Stimulated activated CD8-positive, alpha-beta memory T cell treated with anti-CD3 and anti-CD28 coated beads, Interleukin-12 subunit alpha, Interleukin-12 subunit beta, amount 100 ng/mL, for 24 hours (primary cell): ENCODE data around the gene MEF2C.

Source experiments
- DNase-seq: peaks from one replicate; pipeline ENCODE4 v3.0.0-alpha.2; 2020; ENCODE audit errors: extremely low read depth

Gene MEF2C

GRCh38 chr5:88675168-88675707 lies 207.7 kb downstream of the MEF2C start:
- no peak for DNase-seq

DNA sequence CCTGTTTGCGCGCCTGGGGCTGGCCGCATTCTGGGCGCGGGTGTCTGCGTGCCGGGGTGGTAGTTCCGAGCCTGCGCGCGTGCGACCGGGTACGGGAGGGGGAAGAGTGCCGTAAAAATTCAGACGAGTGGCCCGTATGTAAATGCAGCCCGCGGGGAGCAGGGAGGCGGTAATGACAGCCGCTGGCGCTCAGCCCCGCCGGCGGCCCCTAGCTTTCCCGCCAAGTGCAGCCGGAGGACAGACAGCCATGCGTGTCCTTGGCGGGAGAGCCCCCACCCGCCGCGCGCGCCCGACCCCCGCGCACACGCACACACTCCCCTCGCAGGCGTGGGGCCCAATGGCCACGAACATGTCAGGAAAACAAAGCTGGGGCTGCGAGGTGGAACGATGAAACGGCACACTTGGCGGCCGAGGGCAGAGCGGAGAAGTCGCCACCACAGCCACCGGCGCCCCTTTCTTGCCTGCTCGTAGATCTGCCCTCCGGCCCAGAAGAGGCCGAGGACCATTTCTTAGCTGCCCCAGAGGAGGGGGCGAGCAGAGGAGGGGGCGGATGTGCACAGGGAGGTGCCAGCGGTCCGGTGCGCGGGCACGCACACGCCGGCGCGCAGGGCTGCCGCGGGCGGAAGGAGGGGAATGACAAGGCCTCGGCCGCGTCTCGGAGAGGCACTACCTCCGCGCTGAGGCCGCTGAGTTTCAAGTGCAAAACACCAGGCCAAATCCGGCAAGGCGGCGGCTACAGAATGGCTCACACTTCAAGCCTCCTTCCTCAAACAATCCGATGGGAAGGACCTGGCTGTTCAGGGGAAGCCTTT lies 208.4 kb downstream of the MEF2C start:
- DNase-seq: no peak

DNA sequence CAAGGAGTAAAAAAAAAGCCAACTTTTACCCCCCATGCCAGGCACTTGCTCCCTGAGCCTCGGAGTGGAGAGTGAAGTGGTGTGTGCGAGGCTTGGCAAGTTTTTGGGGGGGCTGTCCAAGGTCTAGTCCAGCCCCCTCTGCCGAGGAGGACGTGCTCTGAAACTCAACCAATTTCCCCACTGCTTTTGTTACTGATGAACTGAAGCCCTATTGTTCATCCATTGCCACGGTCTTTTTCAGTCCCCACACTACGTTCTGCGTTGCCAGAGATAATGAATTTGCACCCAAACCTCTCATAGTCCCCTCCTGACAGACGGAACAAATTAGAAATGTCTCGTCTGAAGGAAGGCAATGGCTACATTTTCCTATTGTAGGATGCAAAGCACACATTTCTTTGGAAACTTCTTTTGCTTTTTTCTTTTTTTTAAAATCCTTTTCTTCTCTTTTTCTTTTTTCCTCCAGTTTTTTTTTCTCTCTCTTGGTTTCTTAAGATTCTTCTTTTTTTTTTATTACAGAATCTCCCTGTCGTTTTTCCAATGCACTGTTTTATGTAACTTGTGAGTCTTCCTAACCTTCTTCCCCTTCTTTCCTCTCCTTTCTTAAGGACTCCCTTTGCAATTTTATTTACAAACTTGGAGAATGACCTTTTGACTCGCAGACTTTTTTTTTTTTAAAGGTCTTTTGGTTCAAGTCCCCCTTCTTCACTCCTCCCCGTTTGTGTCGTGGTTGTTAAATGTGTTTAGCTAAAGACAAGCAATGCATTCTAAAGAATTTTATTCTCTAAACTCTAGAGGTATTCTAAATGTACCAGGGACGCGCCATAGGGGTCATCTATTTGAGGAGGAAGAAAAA lies 209.5 kb downstream of the MEF2C start:
- no peak for DNase-seq

- DNase-seq: no peak
These were observed 210.2 kb downstream of the MEF2C start for GRCh38 chr5:88672644-88673252.

GRCh38 chr5:88671505-88672499 lies 211.2 kb downstream of the MEF2C start:
- DNase-seq: no peak

GRCh38 chr5:88671106-88671504 lies 211.9 kb downstream of the MEF2C start:
- no peak for DNase-seq

DNA sequence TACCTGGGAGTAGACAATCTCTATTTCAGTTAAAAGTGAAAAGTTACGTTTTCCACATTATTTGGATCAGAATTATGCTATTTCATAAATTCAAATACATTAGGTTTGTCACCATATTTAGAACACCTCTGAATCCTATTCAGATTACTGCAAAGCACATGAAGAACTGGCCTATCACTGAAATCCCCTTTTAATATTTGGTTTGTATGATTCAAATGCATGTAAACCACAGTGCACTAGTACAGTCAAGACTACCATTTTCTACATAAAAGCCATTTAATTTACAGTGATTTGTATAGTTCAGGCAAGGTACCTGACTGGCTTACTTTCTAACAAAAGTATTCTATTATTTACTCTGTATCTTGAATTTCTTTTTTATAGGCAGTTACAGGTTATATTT lies 212.5 kb downstream of the MEF2C start:
- DNase-seq: no peak

- DNase-seq: no peak
These were observed 213.5 kb downstream of the MEF2C start for GRCh38 chr5:88669371-88670050.

DNA sequence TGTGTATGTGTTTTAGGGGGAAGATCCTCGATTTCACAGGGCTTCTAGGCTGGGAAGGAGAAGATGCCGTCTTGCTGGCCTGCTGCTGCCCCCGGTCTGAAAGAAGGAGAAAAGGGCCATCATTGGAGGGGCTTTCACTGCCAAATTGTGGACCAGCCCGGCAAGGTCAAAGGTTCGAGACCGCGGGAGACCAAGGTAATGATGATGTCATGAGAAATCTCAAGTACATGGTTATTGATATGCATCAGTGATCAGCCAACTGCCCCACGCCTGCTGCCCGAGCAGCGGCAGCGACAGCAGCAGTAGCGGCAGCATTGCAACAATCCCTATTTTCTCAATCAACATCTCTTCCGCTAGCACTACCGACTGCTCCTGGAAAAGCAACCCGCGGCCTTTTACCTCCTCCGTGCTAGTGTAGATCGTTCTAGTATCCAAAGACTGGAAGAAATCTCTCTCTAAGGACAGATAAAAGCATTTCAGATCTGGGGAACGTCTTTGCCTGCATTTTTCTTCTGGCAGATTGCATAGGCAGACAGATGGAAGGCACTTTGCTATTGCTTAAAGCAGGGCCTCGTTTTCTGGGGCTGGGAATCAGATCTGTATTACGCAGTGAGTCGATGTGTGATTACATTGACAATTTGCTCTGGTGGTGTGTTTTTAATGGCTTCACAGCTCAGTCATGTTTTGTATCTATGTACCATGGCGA lies 215.3 kb downstream of the MEF2C start:
- no peak for DNase-seq
